ENCODE measurements around the gene MCAM. TPM values are rescaled to one million over a fixed set of nuclear protein-coding genes. Genes with fewer than 3 reads are reported as not detected.

The MCAM gene
- total RNA-seq = 1 to 10 TPM; 1.1 to 1.5 TPM

DNA sequence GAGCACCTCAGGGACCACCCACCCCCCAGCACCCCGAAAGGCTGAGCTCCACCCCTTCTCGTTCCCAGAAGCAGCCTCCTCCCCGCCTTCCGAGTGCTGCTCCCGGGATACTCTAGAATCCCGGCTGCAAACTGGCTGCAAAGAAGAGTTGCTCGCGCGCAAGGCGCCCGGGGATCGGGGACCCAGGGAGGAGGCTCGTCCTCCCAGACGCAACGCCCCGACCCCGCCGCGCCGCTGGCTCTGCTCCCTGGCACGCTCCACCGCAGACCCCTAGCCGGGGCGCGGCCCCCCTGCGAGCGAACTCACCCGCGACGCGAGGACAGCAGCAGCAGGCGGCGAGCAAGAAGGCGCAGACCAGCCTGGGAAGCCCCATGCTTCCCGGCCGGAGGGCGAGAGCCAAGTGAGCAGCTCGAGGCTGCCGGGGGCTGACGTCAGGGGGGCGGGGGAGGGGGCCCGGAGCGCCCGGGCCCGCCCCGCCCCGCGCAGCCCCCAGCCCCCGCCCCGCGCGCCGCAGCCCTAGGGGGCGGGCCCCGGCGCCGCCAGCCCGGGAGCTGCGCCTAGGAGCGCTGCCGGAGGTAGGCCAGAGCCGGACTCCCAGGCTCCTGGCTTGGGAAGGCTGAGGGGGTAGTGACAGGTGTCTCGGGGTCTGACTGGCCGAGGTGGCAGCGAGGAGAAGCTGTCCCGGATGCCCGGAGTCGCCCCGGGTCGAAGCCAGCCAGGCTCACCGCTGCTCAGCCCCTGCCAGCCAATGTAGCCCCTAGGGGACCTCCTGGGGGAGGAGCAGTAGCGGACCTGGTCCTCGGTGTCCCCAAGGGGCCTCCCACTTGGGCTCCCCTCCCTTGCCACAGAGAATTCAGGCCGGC lies at the start of gene MCAM:
Gene MCAM, minus strand, starts transcription at position 402 of the 863 bp plus-strand sequence. Its CDS starts 29 bp downstream, at position 373.

GRCh38 chr11:119346605-119347004 lies 29.7 kb upstream of the MCAM start, which contains the start of gene MFRP:
MFRP (minus strand) TSS chr11:119346705; CDS start chr11:119346513, 192 bp downstream.

DNA sequence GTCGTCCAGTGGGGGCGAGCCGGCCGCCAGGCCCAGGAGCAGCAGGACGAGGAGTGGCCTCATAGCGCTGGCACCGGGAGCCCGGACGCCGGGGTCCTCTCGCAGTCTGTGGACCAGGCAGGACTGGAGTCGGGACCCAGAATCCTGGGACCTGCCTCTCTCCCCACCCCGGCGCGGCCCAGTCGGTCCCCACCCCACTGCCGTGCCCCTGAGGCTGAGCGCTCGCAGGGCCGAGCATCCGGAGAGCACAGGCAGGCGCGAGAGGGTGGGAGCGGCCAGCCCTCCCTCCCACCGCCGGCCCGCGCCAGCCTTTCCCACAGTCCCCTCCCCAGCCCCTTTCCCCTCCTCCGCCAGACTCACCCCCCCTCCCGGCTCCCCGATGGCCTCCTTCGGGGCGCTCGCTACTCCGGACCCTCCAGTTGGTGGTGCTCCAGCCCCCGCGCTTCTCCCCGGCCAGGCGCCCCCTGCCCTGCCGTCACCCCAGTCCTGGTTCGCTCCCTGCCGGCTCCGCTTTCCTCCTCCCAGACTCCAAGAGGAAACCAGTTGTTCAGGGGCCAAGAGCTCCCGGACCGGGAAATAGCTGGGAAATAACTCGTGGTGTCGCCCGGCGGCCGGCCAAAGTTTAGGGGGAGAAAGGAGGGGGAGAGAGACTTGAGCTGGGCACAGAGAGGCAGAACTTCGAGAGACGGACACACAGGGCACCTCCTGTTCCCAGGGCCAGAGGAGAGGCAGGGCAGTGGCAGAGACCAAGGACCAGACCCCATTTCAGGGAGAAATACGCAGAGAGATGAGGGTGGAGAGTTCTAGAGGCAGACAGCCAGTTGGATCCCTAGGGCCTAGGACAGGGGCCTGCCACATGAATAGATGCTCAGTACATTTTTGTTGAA lies 23.6 kb upstream of the MCAM start, which contains the start of gene C1QTNF5:
Gene C1QTNF5, minus strand, starts transcription at position 549 of the 887 bp plus-strand sequence. Its CDS starts 486 bp downstream, at position 63.

GRCh38 chr11:119334174-119334930 lies 17.4 kb upstream of the MCAM start, which contains the start of gene RNF26:
RNF26 (plus strand) TSS chr11:119334527; CDS start chr11:119335123, 596 bp downstream.

Small RNA genes lying within 50 kb of the gene (microRNA-seq; reads per million reads assigned to microRNA genes)
- gene MIR6756 (ENCODE audit: borderline microRNAs expressed, borderline replicate concordance) = not detected

Other genes starting within 250 kb of the MCAM start
- 10 to 100 TPM; 34.2 to 36.2 TPM for gene VPS11, start 249.3 kb downstream of the MCAM start, total RNA-seq
- 10 to 100 TPM; 16.4 to 16.7 TPM for gene HMBS, start 232.2 kb downstream of the MCAM start, total RNA-seq
- gene DPAGT1, start 215.3 kb downstream of the MCAM start, total RNA-seq = 10 to 100 TPM; 46.7 to 49.2 TPM
- 10 to 100 TPM; 28.3 to 28.4 TPM for gene C2CD2L, start 209.8 kb downstream of the MCAM start, total RNA-seq
- 10 to 100 TPM; 47.6 to 48.7 TPM for gene HINFP, start 195.6 kb downstream of the MCAM start, total RNA-seq
- gene ABCG4, start 168.1 kb downstream of the MCAM start, total RNA-seq = not detected
- 10 to 100 TPM; 24.2 to 24.3 TPM for gene NLRX1, start 148.4 kb downstream of the MCAM start, total RNA-seq
- gene NHERF4, start 131.7 kb downstream of the MCAM start, total RNA-seq = under 1 TPM; 0.51 to 0.81 TPM
- gene CBL, start 110.8 kb downstream of the MCAM start, total RNA-seq = 10 to 100 TPM; 41.3 to 47.0 TPM
- gene RNF26, start 17.4 kb upstream of the MCAM start, total RNA-seq = 10 to 100 TPM; 29.8 to 30.5 TPM
- not detected for gene C1QTNF5, start 23.8 kb upstream of the MCAM start, total RNA-seq
- not detected for gene MFRP, start 29.6 kb upstream of the MCAM start, total RNA-seq
- under 1 TPM; 0.40 to 0.89 TPM for gene USP2, start 64.6 kb upstream of the MCAM start, total RNA-seq
- under 1 TPM in 1 of 2 experiments, not detected in 1; 0.29 TPM for gene THY1, start 106.0 kb upstream of the MCAM start, total RNA-seq